Ramos (cell line): ENCODE measurements around the gene NOL4L.

Experiments
- in situ Hi-C: fragments of 300-500 bp; cut with MboI; formaldehyde crosslinking; loops from one replicate; pipeline ENCODE4 v1.14.3; 2022; ENCODE audit warnings: low sequenced_read_pairs; ENCODE audit not compliant: unreplicated experiment

NOL4L gene

DNA sequence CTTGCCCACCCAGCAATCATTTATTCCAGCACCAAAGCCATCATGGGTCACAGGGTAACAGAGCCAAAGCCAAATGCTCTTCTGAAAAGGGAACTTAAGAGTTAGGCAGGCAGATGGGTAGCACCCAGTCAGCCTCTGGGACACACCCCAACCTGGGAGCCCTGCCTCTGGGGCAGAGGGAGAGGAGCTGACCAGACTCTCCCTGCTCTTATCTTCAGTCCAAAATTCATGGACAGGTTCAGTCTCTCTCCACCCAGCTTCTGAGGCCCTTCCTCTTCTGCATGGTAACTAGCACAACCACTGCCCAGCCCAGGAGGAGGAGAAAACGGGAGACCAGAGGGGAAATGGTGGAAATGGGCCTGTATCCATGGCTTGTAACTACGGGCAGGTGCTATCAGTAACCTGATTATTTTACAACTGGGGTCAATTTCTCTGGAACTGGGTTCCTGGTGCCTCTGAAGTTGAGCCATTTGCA, 105.4 kb downstream of the NOL4L start:
- in situ Hi-C loops = no loop called here

DNA sequence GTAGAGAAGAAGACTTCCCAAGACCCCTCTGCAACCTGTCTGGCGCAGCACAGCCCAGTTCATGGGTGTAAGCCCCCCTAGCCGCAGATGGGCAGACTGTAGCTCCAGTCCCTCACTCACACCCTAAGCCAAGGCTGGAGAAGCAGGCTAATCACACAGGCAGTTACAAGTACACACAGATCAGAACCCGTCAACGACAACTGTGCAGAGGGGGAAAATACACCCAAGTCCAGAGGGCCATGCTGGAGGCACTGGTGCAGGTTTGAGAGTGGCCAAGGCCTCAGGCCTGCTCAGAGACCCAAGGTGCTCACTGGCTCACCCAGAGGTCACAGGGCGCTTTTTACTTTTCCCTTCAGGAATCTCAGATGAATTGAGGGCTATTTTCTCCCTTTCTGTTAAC, 106.1 kb downstream of the NOL4L start:
- in situ Hi-C loops = no loop called here

- in situ Hi-C loops = no loop called here
Measured at GRCh38 chr20:32478576-32478975, 106.6 kb downstream of the NOL4L start.

GRCh38 chr20:32477594-32478512, 107.3 kb downstream of the NOL4L start:
- in situ Hi-C loops = no loop called here

- in situ Hi-C loops = no loop called here
Measured at GRCh38 chr20:32476684-32477593, 108.2 kb downstream of the NOL4L start.

- in situ Hi-C loops = no loop called here
Measured at GRCh38 chr20:32474967-32475811, 109.9 kb downstream of the NOL4L start.

DNA sequence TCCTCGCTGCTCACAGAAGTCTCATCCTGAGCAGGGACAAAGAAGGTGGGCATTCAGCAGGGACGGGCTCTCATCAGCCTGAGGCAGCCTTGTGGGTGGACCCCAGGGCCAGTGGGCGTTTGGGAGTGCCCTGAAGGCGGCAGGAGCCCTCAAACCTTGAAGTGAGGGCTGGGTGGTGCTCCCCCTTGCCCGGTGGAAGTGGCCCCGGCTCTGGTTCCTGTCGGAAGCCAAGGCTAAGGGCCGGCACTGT, 110.5 kb downstream of the NOL4L start:
- in situ Hi-C loops = no loop called here

DNA sequence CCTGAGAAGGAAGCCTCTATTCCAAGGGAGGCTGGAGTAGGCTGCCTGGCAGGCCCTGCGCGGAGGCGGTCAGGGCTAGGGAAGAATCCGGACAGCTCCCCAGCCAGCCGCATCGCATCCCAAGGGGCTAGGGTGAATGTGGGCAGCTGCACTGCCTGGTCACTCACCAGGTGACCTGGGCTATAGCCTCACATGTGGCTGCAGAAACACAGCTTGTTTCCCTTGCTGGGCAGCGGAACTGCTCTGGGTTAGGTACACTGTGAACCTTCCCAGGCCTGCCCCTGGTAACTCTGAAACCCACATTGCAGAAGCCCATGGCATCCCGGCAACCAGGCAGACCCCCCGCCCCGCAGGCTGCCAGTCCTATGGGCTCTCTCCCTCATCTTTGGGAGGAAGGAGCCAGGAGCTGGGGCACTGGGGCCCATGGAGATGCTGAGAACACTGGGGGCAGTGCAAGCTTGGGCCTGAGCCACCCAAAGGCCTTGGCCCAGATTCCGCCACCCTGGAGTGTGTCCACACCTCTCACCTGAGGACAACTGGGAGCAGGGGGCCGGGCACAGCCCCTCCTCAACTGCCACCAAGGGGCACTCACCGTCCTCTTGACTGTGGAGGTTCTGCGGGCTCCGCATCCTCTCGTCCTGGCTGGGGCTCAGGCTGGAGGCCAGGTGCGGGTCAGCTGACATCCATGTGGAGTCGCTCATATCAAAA, 111.0 kb downstream of the NOL4L start:
- in situ Hi-C loops = no loop called here

- in situ Hi-C loops = no loop called here
Measured at GRCh38 chr20:32473231-32474008, 111.7 kb downstream of the NOL4L start.

DNA sequence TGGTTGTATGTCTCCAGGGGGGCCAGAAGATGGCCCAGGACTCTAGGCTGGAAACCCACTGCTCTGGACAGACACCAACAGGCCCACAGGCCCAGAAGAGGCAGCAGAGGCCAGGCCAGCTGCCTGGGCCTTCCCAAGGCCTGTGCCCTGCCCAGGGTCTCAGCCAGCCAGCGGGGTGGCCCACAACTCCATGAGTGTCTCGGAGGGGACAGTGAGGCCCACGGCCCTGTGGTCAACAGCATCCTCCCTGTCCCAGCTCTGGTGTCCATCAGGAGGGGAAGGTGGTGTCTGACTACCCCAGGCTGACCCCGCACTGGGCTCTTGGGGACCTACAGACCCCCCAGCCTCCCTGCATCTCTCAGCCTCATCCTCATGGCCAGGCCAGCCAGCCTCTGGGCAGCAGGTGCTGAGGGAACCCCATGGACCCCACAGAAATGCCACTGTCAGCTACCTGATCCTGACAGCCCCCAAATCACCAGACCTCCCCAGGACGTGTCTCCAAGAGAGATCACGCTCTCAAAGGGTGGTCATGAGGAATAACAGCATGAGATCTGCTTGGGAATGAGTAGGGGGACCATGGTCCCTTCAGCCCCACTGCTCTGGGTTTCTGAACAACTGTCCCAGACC, 112.4 kb downstream of the NOL4L start:
- in situ Hi-C loops = no loop called here

GRCh38 chr20:32470940-32471339, 114.2 kb downstream of the NOL4L start:
- in situ Hi-C loops = no loop called here

DNA sequence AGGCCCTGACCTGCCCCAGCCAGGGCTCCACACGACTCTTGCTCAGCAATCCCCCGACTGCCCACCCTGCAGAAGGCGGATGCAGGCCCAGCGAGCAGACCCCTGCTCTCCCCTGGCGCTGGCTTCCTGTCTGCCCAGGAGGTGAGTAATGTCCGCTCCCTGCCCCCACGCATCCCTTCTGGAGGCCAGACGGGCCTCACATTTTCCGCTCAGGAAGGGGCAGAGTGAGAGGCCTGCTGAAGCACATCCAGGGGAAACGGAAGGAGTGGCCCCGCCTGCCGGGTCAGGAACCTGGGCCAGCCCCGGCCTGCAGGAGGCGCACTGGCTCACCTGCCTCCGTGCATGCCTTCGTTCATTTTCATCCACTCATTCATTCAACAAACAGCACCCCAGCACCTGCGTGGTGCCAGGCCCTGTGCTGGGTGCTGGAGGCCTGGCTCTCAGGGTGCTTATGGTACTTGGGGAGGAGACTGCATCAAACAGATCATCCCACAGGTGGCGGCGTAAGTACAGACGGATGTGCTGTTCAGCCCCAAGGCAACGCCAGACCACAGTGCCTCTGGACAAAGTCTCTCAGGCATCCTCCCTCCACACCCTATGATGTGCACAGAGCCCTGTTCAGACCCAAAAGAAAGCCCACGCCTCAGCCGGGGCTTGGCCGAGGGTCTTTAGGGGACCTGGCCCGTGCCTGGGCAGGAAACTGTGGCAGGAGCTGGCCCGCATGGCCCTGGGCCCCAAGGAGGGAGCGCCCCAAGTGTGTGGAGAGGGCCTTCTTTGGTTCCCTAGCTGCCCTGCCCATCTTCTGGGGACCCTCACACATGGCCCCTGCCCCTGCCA, 114.9 kb downstream of the NOL4L start:
- in situ Hi-C loops = no loop called here

DNA sequence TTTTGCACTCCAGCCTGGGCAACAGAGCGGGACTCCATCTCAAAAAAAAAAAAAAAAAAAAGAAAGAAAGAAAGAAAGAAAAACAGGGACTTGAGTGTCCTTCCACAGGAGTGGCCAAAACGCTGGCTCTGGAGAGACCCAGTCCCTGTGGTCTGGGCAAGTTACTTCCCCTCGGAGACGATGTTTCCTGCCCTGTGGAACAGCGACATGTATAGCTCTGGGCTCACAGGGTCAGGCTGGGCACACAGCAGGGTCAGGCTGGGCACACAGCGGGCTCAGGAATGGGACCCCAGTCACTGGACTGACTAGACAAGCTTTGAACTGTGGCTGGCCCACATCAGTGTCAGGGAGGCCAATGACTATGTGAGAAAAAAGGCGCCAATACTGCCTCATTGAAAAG, 116.3 kb downstream of the NOL4L start:
- in situ Hi-C loops = no loop called here

DNA sequence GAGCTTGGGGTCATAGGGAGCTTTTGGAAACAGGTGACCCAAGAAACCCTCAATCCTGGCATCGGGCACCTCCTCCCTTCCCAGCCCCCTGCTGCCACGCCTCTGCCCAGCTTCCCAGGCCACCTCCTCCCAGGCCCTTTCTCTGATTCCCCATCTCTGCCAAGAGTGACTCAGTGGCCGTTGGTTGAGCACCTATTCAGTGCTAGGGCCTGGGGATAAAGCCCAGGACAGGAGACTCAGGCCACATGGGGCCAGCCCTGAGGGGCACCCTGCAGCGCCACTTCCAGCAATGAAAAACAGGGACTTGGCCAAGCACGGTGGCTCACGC, 116.9 kb downstream of the NOL4L start:
- in situ Hi-C loops = no loop called here

DNA sequence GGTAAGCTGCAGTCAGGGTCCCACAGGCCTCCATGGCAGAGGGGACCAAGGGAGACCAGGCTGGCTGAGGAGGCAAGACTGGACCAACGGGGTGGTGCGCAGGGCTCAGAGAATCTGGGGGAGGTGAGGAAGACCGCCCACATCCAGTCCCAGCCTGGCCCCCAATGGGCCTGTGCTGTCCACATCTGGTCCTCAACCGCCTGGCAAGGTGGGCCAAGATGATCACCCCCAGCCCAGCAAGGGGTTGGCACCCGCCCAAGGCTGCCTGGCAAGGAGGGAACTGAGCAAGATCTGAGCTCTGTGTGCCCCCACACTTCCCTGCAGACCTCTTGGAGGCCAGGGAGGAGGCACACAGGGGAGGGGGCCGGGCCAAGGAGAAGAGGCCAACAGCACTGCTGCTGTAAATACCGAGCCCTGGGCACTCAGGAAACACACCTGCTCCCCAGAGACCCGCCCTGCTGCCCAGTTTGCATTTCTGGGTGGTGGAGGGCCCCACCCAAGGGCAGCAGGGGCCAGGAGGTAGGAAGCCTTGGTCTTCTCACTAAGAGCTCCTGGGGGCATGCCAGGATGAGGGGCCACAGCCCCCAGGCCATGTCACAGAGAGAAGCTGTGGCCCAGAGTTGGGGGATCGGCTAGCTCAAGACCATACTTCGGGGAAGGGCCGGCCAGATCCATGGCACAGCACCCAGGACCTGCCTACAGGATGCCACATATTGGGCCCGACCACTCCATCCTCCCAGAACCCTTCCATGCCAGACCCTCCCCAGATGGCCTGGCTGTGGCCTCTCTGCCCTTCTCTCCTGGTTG, 117.4 kb downstream of the NOL4L start:
- in situ Hi-C loops = no loop called here

GRCh38 chr20:32466739-32467505, 118.2 kb downstream of the NOL4L start:
- in situ Hi-C loops = no loop called here
